ENCODE data around the gene SLN.

GRCh38 chr11:107660066-107660465, 51.8 kb downstream of the SLN start:
- TF ChIP-seq EZH2 (IDR thresholded peaks at IDR 0.05; ENCODE audit: insufficient read depth, poor library complexity, severe bottlenecking) (no peak), EZH2phosphoT487 (IDR thresholded peaks at IDR 0.05; ENCODE audit: insufficient read depth, low read depth) (no peak)
